ENCODE data around the gene PRXL2B.
"Not testable (repeated sequence)": the region's sequence is repeated elsewhere in the genome, so short reads cannot be mapped to it uniquely, and the experiment has no call there.

The PRXL2B gene

DNA sequence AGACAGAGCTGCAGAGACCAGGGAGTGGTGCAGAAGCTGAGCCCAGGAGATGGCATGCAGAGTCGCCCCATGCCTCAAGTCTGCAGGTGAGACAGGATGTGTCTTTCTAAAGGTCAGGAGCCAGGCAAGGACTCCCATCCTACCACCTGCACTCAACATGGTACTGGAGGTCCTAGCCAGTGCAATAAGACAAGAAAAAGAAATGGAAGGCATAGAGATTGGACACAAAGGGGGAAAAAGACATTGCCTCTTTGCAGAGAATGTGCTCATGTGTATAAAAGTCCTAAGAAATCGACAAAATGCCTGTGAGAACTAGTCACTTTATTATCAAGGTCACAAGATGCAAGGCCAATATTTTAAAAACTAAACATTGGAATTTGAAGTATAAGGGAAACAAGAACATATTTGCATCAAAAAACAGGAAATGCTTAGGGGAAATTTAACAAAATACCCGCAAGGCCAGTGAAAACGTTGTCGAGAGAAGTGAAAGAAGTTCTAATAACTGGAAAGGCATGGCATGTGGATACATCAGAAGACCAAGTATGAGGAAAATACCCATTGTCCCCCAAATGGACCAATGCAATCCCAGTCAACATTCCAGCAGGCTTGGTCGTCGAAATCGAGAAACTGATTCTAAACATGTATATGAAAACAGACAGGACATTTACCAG is 13.2 kb upstream of the PRXL2B start:
- peaks cover 0 to 4% (median 2%) of the 10 kb centered on the region in 5 donors for H3K27me3 ChIP-seq (ENCODE audit: control insufficient read depth in 5 of 5, insufficient read depth in 4 of 5, low read length in 5 of 5)
- no peak overlapping the region for H3K4me3 ChIP-seq (ENCODE audit: low read depth in 1 of 5, low read length in 5 of 5)
- H3K4me1 ChIP-seq (ENCODE audit: control insufficient read depth in 5 of 5, insufficient read depth in 5 of 5, low read length in 5 of 5): peaks cover 6 to 30% (median 13%) of the 10 kb centered on the region in 5 donors
- H3K27ac ChIP-seq (ENCODE audit: low read depth, low read length): no peak overlapping the region
- no peaks in the 10 kb centered on the region for H3K36me3 ChIP-seq (ENCODE audit: control insufficient read depth in 5 of 5, insufficient read depth in 5 of 5, low read length in 5 of 5)
- no peak overlapping the region for H3K9ac ChIP-seq (ENCODE audit: low read length in 5 of 5)
- H3K9me3 ChIP-seq (ENCODE audit: control insufficient read depth in 5 of 5, low read length in 5 of 5): peaks cover 0 to 11% (median 8%) of the 10 kb centered on the region in 5 donors

DNA sequence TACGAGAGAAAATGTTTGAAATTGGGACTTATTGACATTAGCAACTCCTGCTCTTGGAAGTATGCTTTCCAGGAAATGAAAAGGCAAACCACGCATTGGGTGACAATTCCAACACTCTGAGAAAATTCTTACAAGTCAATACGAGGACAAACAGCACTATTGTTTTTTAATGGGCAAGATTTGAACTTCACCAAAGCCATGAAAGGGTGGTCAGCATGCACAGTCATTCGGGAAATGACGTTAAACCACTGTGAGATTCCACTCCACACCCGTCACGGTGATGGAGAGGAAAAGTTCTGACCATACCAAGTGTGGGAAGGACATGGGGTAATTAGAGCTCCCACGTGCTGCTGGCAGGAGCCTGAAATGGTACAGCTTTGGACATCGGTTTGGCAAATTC is 12.2 kb upstream of the PRXL2B start:
- H3K4me1 ChIP-seq (ENCODE audit: control insufficient read depth in 5 of 5, insufficient read depth in 5 of 5, low read length in 5 of 5): peaks cover 6 to 37% (median 18%) of the 10 kb centered on the region in 5 donors
- peaks cover 0 to 5% (median 0%) of the 10 kb centered on the region in 5 donors for H3K27me3 ChIP-seq (ENCODE audit: control insufficient read depth in 5 of 5, insufficient read depth in 4 of 5, low read length in 5 of 5)
- H3K36me3 ChIP-seq (ENCODE audit: control insufficient read depth in 5 of 5, insufficient read depth in 5 of 5, low read length in 5 of 5): no peaks in the 10 kb centered on the region
- no peak overlapping the region for H3K27ac ChIP-seq (ENCODE audit: low read depth, low read length)
- no peak overlapping the region for H3K9ac ChIP-seq (ENCODE audit: low read length in 5 of 5)
- no peak overlapping the region for H3K4me3 ChIP-seq (ENCODE audit: low read depth in 1 of 5, low read length in 5 of 5)
- peaks cover 0 to 11% (median 8%) of the 10 kb centered on the region in 5 donors for H3K9me3 ChIP-seq (ENCODE audit: control insufficient read depth in 5 of 5, low read length in 5 of 5)

DNA sequence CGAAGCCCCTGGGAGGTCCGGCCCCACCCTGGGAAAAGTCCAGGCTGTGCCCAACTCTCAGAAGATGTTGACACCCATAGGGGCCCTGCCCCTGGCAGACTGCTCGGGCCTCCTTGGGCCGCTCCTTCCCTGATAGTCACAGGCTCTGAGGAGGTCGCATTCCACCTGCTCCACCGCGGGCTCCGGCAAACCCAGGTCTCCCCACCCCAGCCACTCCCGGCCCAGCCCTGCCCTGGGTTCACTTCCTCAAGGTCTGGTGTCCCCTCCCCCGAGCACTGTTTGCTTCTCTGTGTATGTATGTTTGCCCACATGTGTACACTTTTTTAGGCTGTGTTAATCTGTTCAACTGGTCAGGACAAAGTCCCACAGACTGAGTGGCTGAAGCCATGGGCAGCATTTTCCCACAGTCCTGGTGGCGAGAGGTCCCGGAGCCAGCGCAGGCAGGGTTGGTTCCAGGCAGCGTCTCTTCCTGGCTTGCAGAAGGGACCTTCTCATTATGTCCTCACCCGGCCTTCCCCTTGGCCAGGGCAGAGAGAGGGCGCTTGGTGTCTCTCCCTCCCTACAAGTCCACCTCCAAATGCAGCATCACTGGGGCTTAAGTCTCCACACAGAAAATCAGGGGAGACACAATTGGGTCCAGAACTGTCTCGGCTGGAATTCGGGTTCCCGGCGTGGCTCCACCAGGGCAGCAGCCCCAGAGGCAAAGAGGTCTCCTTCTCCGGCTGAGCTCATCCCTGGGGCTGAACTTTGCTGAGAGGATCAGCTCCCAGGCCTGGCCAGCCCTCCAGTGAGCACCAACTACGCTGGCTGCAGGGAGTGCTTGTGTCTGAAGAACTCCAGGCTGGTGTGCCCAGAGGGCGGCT is 10.5 kb upstream of the PRXL2B start:
- Histone ChIP-seq H3K27me3 (ENCODE audit: control insufficient read depth in 5 of 5, insufficient read depth in 4 of 5, low read length in 5 of 5) (peaks cover 0 to 12% (median 6%) of the 10 kb centered on the region in 5 donors), H3K9ac (ENCODE audit: low read length in 5 of 5) (peak overlapping the region in 1 of 5 donors; percentile 7), H3K4me3 (ENCODE audit: low read depth in 1 of 5, low read length in 5 of 5) (peak overlapping the region in 1 of 5 donors; percentile 4), H3K27ac (ENCODE audit: low read depth, low read length) (peak overlapping the region; percentile 37), H3K4me1 (ENCODE audit: control insufficient read depth in 5 of 5, insufficient read depth in 5 of 5, low read length in 5 of 5) (peaks cover 6 to 37% (median 18%) of the 10 kb centered on the region in 5 donors), H3K36me3 (ENCODE audit: control insufficient read depth in 5 of 5, insufficient read depth in 5 of 5, low read length in 5 of 5) (no peaks in the 10 kb centered on the region), H3K9me3 (ENCODE audit: control insufficient read depth in 5 of 5, low read length in 5 of 5) (peaks cover 0 to 11% (median 8%) of the 10 kb centered on the region in 5 donors)

DNA sequence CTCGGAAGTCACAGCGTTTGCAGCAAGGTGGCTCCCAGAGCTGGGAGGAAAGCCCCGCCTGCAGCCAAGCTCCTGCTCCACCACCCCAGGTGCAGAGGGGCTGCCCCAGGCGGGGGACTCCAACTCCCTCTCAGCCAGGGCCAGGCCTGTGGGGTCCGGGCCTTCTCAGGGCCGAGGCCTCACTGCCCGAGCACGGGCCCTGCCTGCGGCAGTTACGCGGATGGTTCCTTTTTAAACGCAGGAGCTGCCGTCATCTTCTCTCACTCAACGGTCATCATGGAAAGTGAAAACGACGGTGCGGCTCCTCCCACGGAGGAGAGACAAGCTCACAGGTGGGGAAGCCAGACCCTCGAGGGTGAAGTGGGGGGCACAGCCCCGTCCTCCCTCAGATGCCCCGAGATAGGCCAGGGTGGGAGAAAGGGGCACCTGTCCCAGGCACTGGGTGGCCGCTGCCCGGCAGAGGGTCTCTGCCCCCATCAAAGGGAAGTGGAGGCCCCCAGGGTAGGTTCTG is 9.0 kb upstream of the PRXL2B start:
- Histone ChIP-seq H3K27ac (ENCODE audit: low read depth, low read length) (peak overlapping the region; percentile 92), H3K9ac (ENCODE audit: low read length in 5 of 5) (peak overlapping the region in 2 of 5 donors; percentile 37 to 59), H3K27me3 (ENCODE audit: control insufficient read depth in 5 of 5, insufficient read depth in 4 of 5, low read length in 5 of 5) (peaks cover 0 to 12% (median 6%) of the 10 kb centered on the region in 5 donors), H3K4me1 (ENCODE audit: control insufficient read depth in 5 of 5, insufficient read depth in 5 of 5, low read length in 5 of 5) (peaks cover 6 to 45% (median 21%) of the 10 kb centered on the region in 5 donors), H3K4me3 (ENCODE audit: low read depth in 1 of 5, low read length in 5 of 5) (peak overlapping the region in 3 of 5 donors; percentile 11 to 48 (median 34)), H3K9me3 (ENCODE audit: control insufficient read depth in 5 of 5, low read length in 5 of 5) (peaks cover 0 to 11% (median 8%) of the 10 kb centered on the region in 5 donors)
- not testable (repeated sequence) for H3K36me3 ChIP-seq (ENCODE audit: control insufficient read depth in 5 of 5, insufficient read depth in 5 of 5, low read length in 5 of 5)

DNA sequence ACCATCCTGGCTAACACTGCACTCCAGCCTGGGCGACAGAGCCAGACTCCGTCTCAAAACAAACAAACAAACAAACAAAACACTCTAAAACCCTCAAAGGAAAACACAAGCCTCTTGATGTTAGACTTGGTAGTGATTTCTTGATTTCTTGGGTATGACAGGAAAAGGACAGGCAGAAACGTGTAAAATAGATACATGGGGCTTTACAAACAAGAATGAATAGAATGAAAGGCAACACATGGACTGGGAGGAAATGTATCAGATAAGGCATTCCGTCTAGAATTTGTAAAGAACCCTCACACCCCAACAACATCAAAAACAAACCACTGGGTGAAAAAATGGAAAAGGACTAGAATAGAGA is 7.8 kb upstream of the PRXL2B start:
- Histone ChIP-seq H3K36me3 (ENCODE audit: control insufficient read depth in 5 of 5, insufficient read depth in 5 of 5, low read length in 5 of 5) (no peaks in the 10 kb centered on the region), H3K27ac (ENCODE audit: low read depth, low read length) (peak overlapping the region; percentile 92), H3K4me1 (ENCODE audit: control insufficient read depth in 5 of 5, insufficient read depth in 5 of 5, low read length in 5 of 5) (peaks cover 6 to 50% (median 24%) of the 10 kb centered on the region in 5 donors), H3K4me3 (ENCODE audit: low read depth in 1 of 5, low read length in 5 of 5) (no peak overlapping the region), H3K27me3 (ENCODE audit: control insufficient read depth in 5 of 5, insufficient read depth in 4 of 5, low read length in 5 of 5) (peaks cover 0 to 12% (median 6%) of the 10 kb centered on the region in 5 donors), H3K9me3 (ENCODE audit: control insufficient read depth in 5 of 5, low read length in 5 of 5) (peaks cover 0 to 3% (median under 1%) of the 10 kb centered on the region in 5 donors), H3K9ac (ENCODE audit: low read length in 5 of 5) (peak overlapping the region in 3 of 5 donors; percentile 8 to 62 (median 59))

DNA sequence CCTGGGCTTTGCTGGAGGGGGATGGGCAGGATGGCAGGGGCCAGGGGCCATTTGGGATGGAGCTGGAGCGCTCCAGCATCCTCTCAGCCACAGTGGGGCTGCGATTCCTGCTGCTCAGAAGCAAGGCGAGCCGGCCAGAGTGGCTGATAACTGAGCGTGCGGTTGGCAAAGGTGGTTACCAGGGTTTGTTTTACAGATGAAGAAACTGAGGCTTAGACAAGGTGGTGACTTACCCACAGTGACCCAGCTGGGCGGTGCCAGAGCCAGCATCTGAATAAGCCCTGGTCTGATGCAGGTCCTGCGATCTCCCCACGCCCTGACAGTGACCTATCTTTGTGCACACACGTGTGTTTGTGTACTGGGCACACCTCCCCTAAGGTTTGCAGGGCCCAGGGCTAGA is 5.9 kb upstream of the PRXL2B start:
- no peaks in the 10 kb centered on the region for H3K9me3 ChIP-seq (ENCODE audit: control insufficient read depth in 5 of 5, low read length in 5 of 5)
- no peaks in the 10 kb centered on the region for H3K36me3 ChIP-seq (ENCODE audit: control insufficient read depth in 5 of 5, insufficient read depth in 5 of 5, low read length in 5 of 5)
- H3K4me1 ChIP-seq (ENCODE audit: control insufficient read depth in 5 of 5, insufficient read depth in 5 of 5, low read length in 5 of 5): peaks cover 6 to 66% (median 40%) of the 10 kb centered on the region in 5 donors
- H3K27me3 ChIP-seq (ENCODE audit: control insufficient read depth in 5 of 5, insufficient read depth in 4 of 5, low read length in 5 of 5): peaks cover 0 to 12% (median 6%) of the 10 kb centered on the region in 5 donors
- no peak overlapping the region for H3K27ac ChIP-seq (ENCODE audit: low read depth, low read length)
- H3K4me3 ChIP-seq (ENCODE audit: low read depth in 1 of 5, low read length in 5 of 5): no peak overlapping the region
- H3K9ac ChIP-seq (ENCODE audit: low read length in 5 of 5): no peak overlapping the region

DNA sequence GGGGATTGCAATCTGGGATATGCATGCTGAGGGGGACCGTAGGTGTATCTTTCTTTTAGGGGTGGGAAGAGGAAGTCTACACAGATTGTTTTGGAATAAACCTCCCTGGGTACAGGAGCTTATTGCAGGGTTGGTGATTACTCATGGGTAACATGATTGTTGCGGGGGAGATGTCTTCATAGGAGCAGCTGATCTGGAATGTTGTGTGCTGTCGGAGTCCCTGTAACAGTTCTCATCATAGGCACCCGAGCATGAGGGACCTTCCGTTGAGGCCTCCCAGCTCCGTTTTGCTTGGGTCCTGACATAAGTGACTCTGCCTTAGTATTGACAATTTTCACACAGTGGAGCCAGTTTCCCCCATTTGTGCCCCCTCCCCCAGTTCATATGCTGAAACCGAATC is 4.2 kb upstream of the PRXL2B start:
- Histone ChIP-seq H3K27ac (ENCODE audit: low read depth, low read length) (no peak overlapping the region), H3K36me3 (ENCODE audit: control insufficient read depth in 5 of 5, insufficient read depth in 5 of 5, low read length in 5 of 5) (no peaks in the 10 kb centered on the region), H3K4me1 (ENCODE audit: control insufficient read depth in 5 of 5, insufficient read depth in 5 of 5, low read length in 5 of 5) (peaks cover 2 to 56% (median 37%) of the 10 kb centered on the region in 5 donors), H3K9ac (ENCODE audit: low read length in 5 of 5) (no peak overlapping the region), H3K9me3 (ENCODE audit: control insufficient read depth in 5 of 5, low read length in 5 of 5) (no peaks in the 10 kb centered on the region), H3K4me3 (ENCODE audit: low read depth in 1 of 5, low read length in 5 of 5) (no peak overlapping the region), H3K27me3 (ENCODE audit: control insufficient read depth in 5 of 5, insufficient read depth in 4 of 5, low read length in 5 of 5) (peaks cover 0 to 12% (median 6%) of the 10 kb centered on the region in 5 donors)

DNA sequence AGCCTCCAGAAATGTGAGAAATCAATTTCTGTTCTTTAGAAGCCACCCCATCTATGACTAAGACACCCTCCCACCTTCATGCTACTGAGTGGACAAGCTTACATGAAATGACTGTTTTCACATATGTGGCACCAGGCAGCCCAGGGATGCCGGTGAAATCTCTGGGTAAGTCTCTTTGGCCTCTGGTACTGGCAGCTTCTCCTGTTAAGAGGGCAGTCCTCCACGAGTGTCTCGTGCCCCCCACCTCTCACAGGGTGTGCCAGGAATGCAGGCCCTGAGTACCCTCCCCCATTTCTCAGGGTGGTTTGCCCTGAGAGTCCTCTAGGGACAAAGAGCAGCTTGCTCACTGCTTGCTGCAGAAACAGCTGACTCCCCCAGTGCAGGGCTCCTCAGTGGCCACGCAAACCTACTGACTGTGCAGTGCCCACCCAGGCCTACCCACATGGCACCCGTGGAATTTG is 3.2 kb upstream of the PRXL2B start:
- H3K27ac ChIP-seq (ENCODE audit: low read depth, low read length): no peak overlapping the region
- no peaks in the 10 kb centered on the region for H3K9me3 ChIP-seq (ENCODE audit: control insufficient read depth in 5 of 5, low read length in 5 of 5)
- no peaks in the 10 kb centered on the region for H3K36me3 ChIP-seq (ENCODE audit: control insufficient read depth in 5 of 5, insufficient read depth in 5 of 5, low read length in 5 of 5)
- H3K4me3 ChIP-seq (ENCODE audit: low read depth in 1 of 5, low read length in 5 of 5): no peak overlapping the region
- H3K4me1 ChIP-seq (ENCODE audit: control insufficient read depth in 5 of 5, insufficient read depth in 5 of 5, low read length in 5 of 5): peaks cover under 1 to 53% (median 40%) of the 10 kb centered on the region in 5 donors
- H3K27me3 ChIP-seq (ENCODE audit: control insufficient read depth in 5 of 5, insufficient read depth in 4 of 5, low read length in 5 of 5): peaks cover 0 to 10% (median 6%) of the 10 kb centered on the region in 5 donors
- no peak overlapping the region for H3K9ac ChIP-seq (ENCODE audit: low read length in 5 of 5)

DNA sequence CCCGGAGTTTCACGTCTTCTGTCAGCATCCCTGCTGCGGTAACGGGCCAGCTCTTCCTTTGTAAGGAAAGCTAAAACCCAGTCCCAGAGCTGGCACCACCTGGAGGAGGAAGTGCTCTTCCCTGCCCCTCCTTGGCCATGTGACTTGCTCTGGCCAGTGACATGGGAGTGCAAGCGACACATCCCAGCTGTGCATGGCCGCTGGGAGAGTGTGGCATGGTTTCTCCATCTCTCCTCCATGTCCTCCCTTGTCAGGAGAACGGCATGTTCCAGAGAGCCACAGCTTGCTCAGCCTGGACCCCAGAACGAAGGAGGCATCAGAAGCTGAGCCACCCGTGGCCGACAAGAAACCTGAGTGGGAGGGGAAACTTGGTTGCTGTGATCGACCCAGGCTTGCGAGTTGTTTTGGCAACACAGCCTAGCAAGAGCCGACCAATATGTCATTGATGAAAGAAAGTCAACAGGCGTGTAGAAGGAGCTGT is 2.7 kb upstream of the PRXL2B start:
- Histone ChIP-seq H3K9me3 (ENCODE audit: control insufficient read depth in 5 of 5, low read length in 5 of 5) (no peaks in the 10 kb centered on the region), H3K4me1 (ENCODE audit: control insufficient read depth in 5 of 5, insufficient read depth in 5 of 5, low read length in 5 of 5) (peaks cover 0 to 47% (median 35%) of the 10 kb centered on the region in 5 donors), H3K27me3 (ENCODE audit: control insufficient read depth in 5 of 5, insufficient read depth in 4 of 5, low read length in 5 of 5) (peaks cover 0 to 9% (median 6%) of the 10 kb centered on the region in 5 donors), H3K27ac (ENCODE audit: low read depth, low read length) (no peak overlapping the region), H3K4me3 (ENCODE audit: low read depth in 1 of 5, low read length in 5 of 5) (peak overlapping the region in 1 of 5 donors; percentile 8), H3K36me3 (ENCODE audit: control insufficient read depth in 5 of 5, insufficient read depth in 5 of 5, low read length in 5 of 5) (peaks cover 0 to 5% (median 0%) of the 10 kb centered on the region in 5 donors), H3K9ac (ENCODE audit: low read length in 5 of 5) (peak overlapping the region in 1 of 5 donors; percentile 12)

Measured in subcutaneous abdominal adipose tissue (tissue), 5 donors.